Measurements from ENCODE around the gene PIH1D1. TPM values are rescaled to one million over a fixed set of nuclear protein-coding genes. Genes with fewer than 3 reads are reported as not detected.

The PIH1D1 gene
- total RNA-seq, 1 experiment from 2014 or later = 153 TPM

- Mint-ChIP-seq H3K27ac (peak overlapping the region; percentile 96), H3K27me3 (ENCODE audit: low read depth) (peaks cover 6% of the 10 kb centered on the region; the same call in 1 of the 2 replicates), H3K36me3 (peaks cover 55% of the 10 kb centered on the region), H3K4me3 (peak overlapping the region; percentile 97), H3K4me1 (peaks cover 25% of the 10 kb centered on the region), H3K9me3 (no peaks in the 10 kb centered on the region)
- ATAC-seq (no peak), DNase-seq (ENCODE audit: low spot score) (no peak)
- ChIA-PET POLR2A (interaction anchor here (0.7 kb wide), 1 partner anchor 49 kb away, joined by 4 read pairs; the partner anchor contains the start of gene SLC17A7), CTCF (no interaction called here)
- TF ChIP-seq ZNF416 (CRISPR knock-in tag; IDR thresholded peaks at IDR 0.05) (peak; percentile 51; the same call in 1 of the 2 replicates), HMGXB4 (CRISPR knock-in tag; IDR thresholded peaks at IDR 0.05) (no peak), ESRRA (CRISPR knock-in tag; IDR thresholded peaks at IDR 0.05; ENCODE audit: borderline replicate concordance) (no peak), ZNF671 (CRISPR knock-in tag; IDR thresholded peaks at IDR 0.05) (peak; percentile 75), ZSCAN18 (CRISPR knock-in tag; IDR thresholded peaks at IDR 0.05) (no peak), AR (CRISPR knock-in tag; IDR thresholded peaks at IDR 0.05) (peak; percentile 84; the same call in 1 of the 2 replicates), ZBTB21 (CRISPR knock-in tag; IDR thresholded peaks at IDR 0.05; ENCODE audit: borderline replicate concordance) (0 out of 2 replicates have a peak, but pooled peaks have one; percentile 25), TEAD4 (CRISPR knock-in tag; IDR thresholded peaks at IDR 0.05) (no peak), EMX1 (CRISPR knock-in tag; IDR thresholded peaks at IDR 0.05) (0 out of 2 replicates have a peak, but pooled peaks have one; percentile 4), ETV6 (CRISPR knock-in tag; IDR thresholded peaks at IDR 0.05) (no peak), OVOL2 (CRISPR knock-in tag; IDR thresholded peaks at IDR 0.05; ENCODE audit: borderline replicate concordance) (no peak), NFATC4 (CRISPR knock-in tag; IDR thresholded peaks at IDR 0.05) (peak; percentile 72)
- TF ChIP-seq, protein P1, sequence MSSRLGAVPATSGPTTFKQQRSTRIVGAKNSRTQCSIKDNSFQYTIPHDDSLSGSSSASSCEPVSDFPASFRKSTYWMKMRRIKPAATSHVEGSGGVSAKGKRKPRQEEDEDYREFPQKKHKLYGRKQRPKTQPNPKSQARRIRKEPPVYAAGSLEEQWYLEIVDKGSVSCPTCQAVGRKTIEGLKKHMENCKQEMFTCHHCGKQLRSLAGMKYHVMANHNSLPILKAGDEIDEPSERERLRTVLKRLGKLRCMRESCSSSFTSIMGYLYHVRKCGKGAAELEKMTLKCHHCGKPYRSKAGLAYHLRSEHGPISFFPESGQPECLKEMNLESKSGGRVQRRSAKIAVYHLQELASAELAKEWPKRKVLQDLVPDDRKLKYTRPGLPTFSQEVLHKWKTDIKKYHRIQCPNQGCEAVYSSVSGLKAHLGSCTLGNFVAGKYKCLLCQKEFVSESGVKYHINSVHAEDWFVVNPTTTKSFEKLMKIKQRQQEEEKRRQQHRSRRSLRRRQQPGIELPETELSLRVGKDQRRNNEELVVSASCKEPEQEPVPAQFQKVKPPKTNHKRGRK (CRISPR knock-in tag; IDR thresholded peaks at IDR 0.05; ENCODE audit: borderline replicate concordance) = no peak
- TF ChIP-seq, protein P2, sequence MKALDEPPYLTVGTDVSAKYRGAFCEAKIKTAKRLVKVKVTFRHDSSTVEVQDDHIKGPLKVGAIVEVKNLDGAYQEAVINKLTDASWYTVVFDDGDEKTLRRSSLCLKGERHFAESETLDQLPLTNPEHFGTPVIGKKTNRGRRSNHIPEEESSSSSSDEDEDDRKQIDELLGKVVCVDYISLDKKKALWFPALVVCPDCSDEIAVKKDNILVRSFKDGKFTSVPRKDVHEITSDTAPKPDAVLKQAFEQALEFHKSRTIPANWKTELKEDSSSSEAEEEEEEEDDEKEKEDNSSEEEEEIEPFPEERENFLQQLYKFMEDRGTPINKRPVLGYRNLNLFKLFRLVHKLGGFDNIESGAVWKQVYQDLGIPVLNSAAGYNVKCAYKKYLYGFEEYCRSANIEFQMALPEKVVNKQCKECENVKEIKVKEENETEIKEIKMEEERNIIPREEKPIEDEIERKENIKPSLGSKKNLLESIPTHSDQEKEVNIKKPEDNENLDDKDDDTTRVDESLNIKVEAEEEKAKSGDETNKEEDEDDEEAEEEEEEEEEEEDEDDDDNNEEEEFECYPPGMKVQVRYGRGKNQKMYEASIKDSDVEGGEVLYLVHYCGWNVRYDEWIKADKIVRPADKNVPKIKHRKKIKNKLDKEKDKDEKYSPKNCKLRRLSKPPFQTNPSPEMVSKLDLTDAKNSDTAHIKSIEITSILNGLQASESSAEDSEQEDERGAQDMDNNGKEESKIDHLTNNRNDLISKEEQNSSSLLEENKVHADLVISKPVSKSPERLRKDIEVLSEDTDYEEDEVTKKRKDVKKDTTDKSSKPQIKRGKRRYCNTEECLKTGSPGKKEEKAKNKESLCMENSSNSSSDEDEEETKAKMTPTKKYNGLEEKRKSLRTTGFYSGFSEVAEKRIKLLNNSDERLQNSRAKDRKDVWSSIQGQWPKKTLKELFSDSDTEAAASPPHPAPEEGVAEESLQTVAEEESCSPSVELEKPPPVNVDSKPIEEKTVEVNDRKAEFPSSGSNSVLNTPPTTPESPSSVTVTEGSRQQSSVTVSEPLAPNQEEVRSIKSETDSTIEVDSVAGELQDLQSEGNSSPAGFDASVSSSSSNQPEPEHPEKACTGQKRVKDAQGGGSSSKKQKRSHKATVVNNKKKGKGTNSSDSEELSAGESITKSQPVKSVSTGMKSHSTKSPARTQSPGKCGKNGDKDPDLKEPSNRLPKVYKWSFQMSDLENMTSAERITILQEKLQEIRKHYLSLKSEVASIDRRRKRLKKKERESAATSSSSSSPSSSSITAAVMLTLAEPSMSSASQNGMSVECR (CRISPR knock-in tag; IDR thresholded peaks at IDR 0.05; ENCODE audit: borderline replicate concordance) = no peak
These were observed 38.8 kb upstream of the PIH1D1 start for GRCh38 chr19:49490287-49491029.
